Neuronal stem cell (in vitro differentiated cells): ENCODE data around the gene TSHZ1.

Source experiments
- DNase-seq: peaks from one replicate; pipeline ENCODE4 v3.0.0-alpha.2; 2013; ENCODE audit warnings: low spot score
- H2AFZ ChIP-seq: one replicate; pipeline ENCODE4 v1.6.1; 2013; ENCODE audit warnings: mild to moderate bottlenecking, low read length, inconsistent platforms
- H2AK5ac ChIP-seq: 2 replicates; pipeline ENCODE4 v1.6.1; 2013; ENCODE audit warnings: low read depth, mild to moderate bottlenecking, inconsistent platforms, low read length, moderate library complexity, mixed read lengths
- H2BK120ac ChIP-seq: 2 replicates; pipeline ENCODE4 v1.6.1; 2013; ENCODE audit warnings: low read depth, mild to moderate bottlenecking, inconsistent platforms, low read length, moderate library complexity, mixed read lengths
- H2BK12ac ChIP-seq: one replicate; pipeline ENCODE4 v1.6.1; 2013; ENCODE audit warnings: low read length, inconsistent platforms
- H2BK15ac ChIP-seq: 2 replicates; pipeline ENCODE4 v1.6.1; 2013; ENCODE audit warnings: mild to moderate bottlenecking, low read length, inconsistent platforms, mixed read lengths
- H2BK5ac ChIP-seq: one replicate; pipeline ENCODE4 v1.6.1; 2013; ENCODE audit warnings: inconsistent platforms, mild to moderate bottlenecking, low read length, moderate library complexity
- H3K14ac ChIP-seq: one replicate; pipeline ENCODE4 v1.6.1; 2013; ENCODE audit warnings: low read length, inconsistent platforms
- H3K18ac ChIP-seq: 2 replicates; pipeline ENCODE4 v1.6.1; 2013; ENCODE audit warnings: low read length, inconsistent platforms
- H3K23ac ChIP-seq: 2 replicates; pipeline ENCODE4 v1.6.1; 2013; ENCODE audit warnings: low read depth, mild to moderate bottlenecking, mixed read lengths, low read length, inconsistent platforms; ENCODE audit not compliant: poor library complexity
- H3K27ac ChIP-seq: replicated peaks from 3 replicates; pipeline ENCODE4 v1.5.1; 2013; ENCODE audit warnings: low read length, inconsistent platforms
- H3K27me3 ChIP-seq, 3 experiments: 2 replicates each; pipeline ENCODE4 v1.6.1; 2013; ENCODE audit warnings: low read length in 3 of 3, mild to moderate bottlenecking in 2 of 3, inconsistent platforms in 1 of 3, low read depth in 1 of 3, mixed read lengths in 1 of 3, moderate library complexity in 1 of 3; ENCODE audit not compliant: control insufficient read depth in 3 of 3, insufficient read depth in 3 of 3
- H3K36me3 ChIP-seq, 2 donors: replicated peaks in 1 of 2; 2 replicates each; pipeline ENCODE4 v1.6.1; 2013; ENCODE audit warnings: low read length in 2 of 2; ENCODE audit not compliant: control insufficient read depth in 2 of 2, insufficient read depth in 2 of 2
- H3K4ac ChIP-seq: 2 replicates; pipeline ENCODE4 v1.6.1; 2013; ENCODE audit warnings: inconsistent platforms, mild to moderate bottlenecking, low read length, moderate library complexity
- H3K4me1 ChIP-seq, 2 donors: 1 replicate in 1 of 2; 2 replicates in 1 of 2; pipeline ENCODE4 v1.6.1; 2013; ENCODE audit warnings: low read length in 2 of 2, low read depth in 1 of 2; ENCODE audit not compliant: control insufficient read depth in 2 of 2, insufficient read depth in 1 of 2
- H3K4me2 ChIP-seq: one replicate; pipeline ENCODE4 v1.6.1; 2013; ENCODE audit warnings: mild to moderate bottlenecking, low read length, inconsistent platforms; ENCODE audit not compliant: insufficient read depth, poor library complexity, severe bottlenecking
- H3K4me3 ChIP-seq, 2 donors: 2 replicates each; pipeline ENCODE4 v1.5.1; 2013; ENCODE audit warnings: low read length in 2 of 2, mild to moderate bottlenecking in 2 of 2, inconsistent platforms in 1 of 2, moderate library complexity in 1 of 2
- H3K79me1 ChIP-seq: one replicate; pipeline ENCODE4 v1.6.1; 2013; ENCODE audit warnings: low read depth, mild to moderate bottlenecking, inconsistent platforms, low read length, moderate library complexity
- H3K9ac ChIP-seq: one replicate; pipeline ENCODE4 v1.6.1; 2013; ENCODE audit warnings: mild to moderate bottlenecking, low read depth, low read length, inconsistent platforms; ENCODE audit not compliant: poor library complexity
- H3K9me3 ChIP-seq, 2 donors: replicated peaks in 1 of 2; 2 replicates each; pipeline versions ENCODE3 to v1.6.1; 2013; ENCODE audit warnings: low read length in 2 of 2, mild to moderate bottlenecking in 2 of 2, inconsistent platforms in 1 of 2, low read depth in 1 of 2, mixed read lengths in 1 of 2, moderate library complexity in 1 of 2; ENCODE audit not compliant: control insufficient read depth in 2 of 2, insufficient read depth in 1 of 2
- H4K8ac ChIP-seq: one replicate; pipeline ENCODE4 v1.6.1; 2013; ENCODE audit warnings: low read depth, mild to moderate bottlenecking, inconsistent platforms, low read length, moderate library complexity
- H4K91ac ChIP-seq: one replicate; pipeline ENCODE4 v1.6.1; 2013; ENCODE audit warnings: low read length, low read depth, mild to moderate bottlenecking, inconsistent platforms; ENCODE audit not compliant: poor library complexity
- WGBS, 2 donors: extraction: QIAGEN DNeasy Blood & Tissue Kit; methylation state at CpG; one replicate each; pipeline ENCODE4 v1.1.7; 2013; ENCODE audit warnings: missing lambda C conversion rate in 2 of 2, mixed read lengths in 1 of 2; ENCODE audit not compliant: insufficient read length in 2 of 2, insufficient replicate concordance in 1 of 2; ENCODE audit errors: extremely low coverage in 2 of 2; 5-methylcytosine and 5-hydroxymethylcytosine counted together

The TSHZ1 gene

DNA sequence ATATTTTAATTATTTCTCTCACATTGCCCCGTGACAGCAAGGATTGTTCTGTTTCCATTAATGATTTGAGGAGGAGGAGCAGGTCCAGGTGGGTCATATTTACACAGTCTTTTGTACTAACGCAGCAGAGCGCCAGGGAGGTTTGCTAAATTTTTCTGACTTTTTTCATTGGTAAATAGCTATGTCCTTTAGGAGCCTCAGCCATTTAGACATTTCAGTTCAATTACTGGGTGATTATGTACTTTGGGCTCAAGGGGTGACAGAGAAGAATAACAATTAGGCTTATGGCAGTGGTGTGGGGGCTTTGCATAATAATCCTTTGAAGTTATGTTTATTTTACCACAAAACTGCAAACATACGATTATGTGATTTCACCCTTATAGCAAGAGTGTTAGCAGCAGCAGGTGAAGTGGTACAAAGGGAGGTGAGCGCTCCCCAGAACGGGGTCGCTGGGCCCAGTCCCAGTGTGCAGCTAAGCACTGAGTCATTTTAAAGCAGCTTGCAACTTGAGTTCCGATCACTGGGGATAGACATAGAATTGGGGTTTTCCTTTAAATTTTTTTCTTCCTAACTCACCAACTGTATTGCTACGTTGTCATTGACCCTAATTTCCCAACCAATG lies 80.3 kb downstream of the TSHZ1 start:
- Histone ChIP-seq H4K8ac (no peak overlapping the region), H2BK15ac (no peak overlapping the region), H3K4me2 (no peak overlapping the region), H3K4ac (no peak overlapping the region), H2BK120ac (no peak overlapping the region), H3K36me3 (peaks cover 0 to 17% of the 10 kb centered on the region in 2 donors), H3K27ac (no peak overlapping the region), H3K18ac (no peak overlapping the region), H2BK12ac (no peak overlapping the region), H3K4me3 (no peak overlapping the region), H2AFZ (no peak overlapping the region), H3K9ac (no peak overlapping the region), H4K91ac (no peak overlapping the region), H3K79me1 (no peaks in the 10 kb centered on the region), H2AK5ac (no peak overlapping the region), H3K23ac (no peak overlapping the region), H2BK5ac (no peak overlapping the region), H3K14ac (no peak overlapping the region), H3K4me1 (peaks cover 0 to 5% of the 10 kb centered on the region in 2 donors), H3K9me3 (no peaks in the 10 kb centered on the region), H3K27me3 (no peaks in the 10 kb centered on the region)
- no CpG with 5 or more reads among the region's 9 CpGs for WGBS, 2 donors
- no peak for DNase-seq

DNA sequence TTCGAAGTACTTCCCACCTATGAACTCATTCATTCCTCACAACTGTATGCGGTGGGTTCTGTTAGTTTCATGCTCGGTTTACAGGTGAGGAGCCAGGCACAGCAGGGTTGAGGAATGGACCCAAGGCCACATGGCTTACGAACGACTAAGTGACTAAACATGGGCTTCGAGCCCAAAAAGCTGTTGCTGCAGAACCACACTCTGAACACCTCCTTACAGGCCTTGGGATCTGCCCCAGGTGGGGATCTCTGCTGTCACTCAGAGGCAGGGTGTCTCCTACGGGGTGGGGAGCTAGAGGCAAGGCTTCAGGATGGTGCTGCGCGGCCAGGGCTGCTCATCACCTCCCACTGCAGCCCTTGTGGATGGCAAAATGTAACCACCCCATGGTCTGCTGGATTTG lies 80.9 kb downstream of the TSHZ1 start:
- WGBS, 2 donors: no CpG with 5 or more reads among the region's 9 CpGs
- Histone ChIP-seq H4K8ac (no peak overlapping the region), H2BK12ac (no peak overlapping the region), H3K9ac (no peak overlapping the region), H2AFZ (no peak overlapping the region), H3K36me3 (peaks cover 0 to 11% of the 10 kb centered on the region in 2 donors), H3K4me3 (no peak overlapping the region), H4K91ac (no peak overlapping the region), H3K79me1 (no peaks in the 10 kb centered on the region), H3K14ac (no peak overlapping the region), H3K4me2 (no peak overlapping the region), H2BK120ac (no peak overlapping the region), H3K4ac (no peak overlapping the region), H3K9me3 (no peaks in the 10 kb centered on the region), H2BK15ac (no peak overlapping the region), H3K4me1 (peaks cover 0 to 5% of the 10 kb centered on the region in 2 donors), H2BK5ac (no peak overlapping the region), H2AK5ac (no peak overlapping the region), H3K18ac (no peak overlapping the region), H3K27me3 (no peaks in the 10 kb centered on the region), H3K23ac (no peak overlapping the region), H3K27ac (no peak overlapping the region)
- no peak for DNase-seq

GRCh38 chr18:75293591-75293990 lies 83.0 kb downstream of the TSHZ1 start:
- Histone ChIP-seq H2BK120ac (no peak overlapping the region), H2BK12ac (no peak overlapping the region), H3K9me3 (no peaks in the 10 kb centered on the region), H3K4me3 (no peak overlapping the region), H2AK5ac (no peak overlapping the region), H3K4ac (no peak overlapping the region), H3K27ac (no peak overlapping the region), H4K91ac (no peak overlapping the region), H2BK15ac (no peak overlapping the region), H3K9ac (no peak overlapping the region), H3K14ac (no peak overlapping the region), H2AFZ (no peak overlapping the region), H4K8ac (no peak overlapping the region), H3K23ac (no peak overlapping the region), H2BK5ac (no peak overlapping the region), H3K4me1 (peaks cover 0 to 4% of the 10 kb centered on the region in 2 donors), H3K4me2 (no peak overlapping the region), H3K79me1 (no peaks in the 10 kb centered on the region), H3K18ac (no peak overlapping the region), H3K27me3 (no peaks in the 10 kb centered on the region), H3K36me3 (no peaks in the 10 kb centered on the region)
- no peak for DNase-seq
- WGBS, 2 donors: no CpG with 5 or more reads among the region's 9 CpGs

DNA sequence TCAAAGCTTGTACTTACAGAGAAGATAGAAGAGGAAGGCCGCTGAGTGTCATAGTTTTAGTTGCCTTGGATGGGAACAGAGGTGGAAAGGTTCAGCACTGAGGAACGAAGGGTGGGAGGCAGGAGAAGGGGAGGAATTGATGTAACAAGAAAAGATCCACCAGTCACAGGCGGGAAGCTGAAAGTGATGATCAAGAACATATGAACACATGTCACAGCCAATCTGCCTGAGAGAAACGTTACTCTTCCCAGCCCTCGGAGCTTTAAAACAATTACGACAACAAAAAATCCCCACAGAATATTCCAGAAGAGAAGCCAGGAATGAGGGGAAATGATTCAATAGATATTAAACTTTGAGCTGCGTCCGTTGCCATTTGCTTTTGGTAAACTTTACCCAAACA lies 87.1 kb downstream of the TSHZ1 start:
- Histone ChIP-seq H2BK5ac (no peak overlapping the region), H3K27me3 (no peaks in the 10 kb centered on the region), H4K91ac (no peak overlapping the region), H3K79me1 (no peaks in the 10 kb centered on the region), H3K4me3 (no peak overlapping the region), H3K4ac (no peak overlapping the region), H3K18ac (no peak overlapping the region), H4K8ac (no peak overlapping the region), H2BK15ac (no peak overlapping the region), H3K4me2 (no peak overlapping the region), H2BK120ac (no peak overlapping the region), H3K9ac (no peak overlapping the region), H3K23ac (no peak overlapping the region), H3K4me1 (peaks cover 0 to 2% of the 10 kb centered on the region in 2 donors), H2BK12ac (no peak overlapping the region), H2AFZ (peak overlapping the region; percentile 21), H3K9me3 (no peaks in the 10 kb centered on the region), H2AK5ac (no peak overlapping the region), H3K36me3 (no peaks in the 10 kb centered on the region), H3K14ac (no peak overlapping the region), H3K27ac (no peak overlapping the region)
- no CpG with 5 or more reads among the region's 8 CpGs for WGBS, 2 donors
- DNase-seq: no peak
